Measurements from ENCODE around the gene HTT. TPM values are rescaled to one million over a fixed set of nuclear protein-coding genes. Genes with fewer than 3 reads are reported as not detected.

The HTT gene
- total and polyA plus RNA-seq, 10 of the 15 experiments (the other 5 are each of a cell fraction or from before 2014, with no cell fraction given): 3.3 to 113 (median 43.3) TPM

GRCh38 chr4:3217771-3218170, 143.3 kb downstream of the HTT start:
- Histone ChIP-seq H3K27me3 (replicated peaks in 1 of 2; ENCODE audit: control insufficient read depth in 2 of 2, insufficient read depth in 2 of 2, low read length in 1 of 2) (no peaks in the 10 kb centered on the region), H2AFZ (ENCODE audit: control insufficient read depth, low read depth, low read length) (no peak overlapping the region), H3K4me2 (ENCODE audit: control insufficient read depth, insufficient read depth) (no peak overlapping the region), H3K79me2 (ENCODE audit: control insufficient read depth, insufficient read depth, low read length) (no peaks in the 10 kb centered on the region), H3K9ac (ENCODE audit: control insufficient read depth, insufficient read depth, low read length) (no peak overlapping the region), H3K4me3 (no peak overlapping the region), H3K27ac (ENCODE audit: control insufficient read depth, insufficient read depth) (no peak overlapping the region), H4K20me1 (ENCODE audit: control insufficient read depth, insufficient read depth) (no peaks in the 10 kb centered on the region), H3K4me1 (ENCODE audit: control insufficient read depth, insufficient read depth, low read length) (no peaks in the 10 kb centered on the region), H3K9me3 (replicated peaks; ENCODE audit: control insufficient read depth, insufficient read depth, low read length) (no peaks in the 10 kb centered on the region), H3K36me3 (ENCODE audit: control insufficient read depth in 2 of 2, insufficient read depth in 2 of 2, low read length in 1 of 2) (peaks cover 35 to 63% of the 10 kb centered on the region in 2 experiments)
- ATAC-seq: no peak
- FAIRE-seq: no peak
- no peak for DNase-seq (ENCODE audit: low read depth, low spot score)
- TF ChIP-seq SREBF1 (IDR thresholded peaks at IDR 0.05; ENCODE audit: low read length) (no peak), IKZF1 (conservative IDR thresholded peaks at IDR 0.05) (no peak), ZBTB40 (IDR thresholded peaks at IDR 0.05; ENCODE audit: borderline replicate concordance) (no peak), JUNB (IDR thresholded peaks at IDR 0.05) (no peak), ZNF384 (IDR thresholded peaks at IDR 0.05; ENCODE audit: borderline replicate concordance, low read depth, low read length) (no peak), BCL3 (IDR thresholded peaks at IDR 0.05; ENCODE audit: borderline replicate concordance, insufficient read depth, low read depth, low read length, poor library complexity, severe bottlenecking) (no peak), CEBPB (IDR thresholded peaks at IDR 0.05; ENCODE audit: borderline replicate concordance in 1 of 2, low read depth in 2 of 2, low read length in 2 of 2) (no peak), TCF3 (IDR thresholded peaks at IDR 0.05; ENCODE audit: borderline replicate concordance, insufficient read depth, low read depth, low read length) (no peak), JUND (IDR thresholded peaks at IDR 0.05; ENCODE audit: low read depth, low read length) (no peak), CHD2 (IDR thresholded peaks at IDR 0.05; ENCODE audit: borderline replicate concordance, low read depth, low read length) (no peak)
- in situ Hi-C loops (cut with MboI) (no loop called here), intact Hi-C loops (cut with micrococcal nuclease; ENCODE audit: unreplicated experiment) (no loop called here)
- POLR2A ChIA-PET: no interaction called here
- WGBS (ENCODE audit: insufficient coverage, insufficient replicate concordance, low lambda C conversion rate, missing lambda C conversion rate): 98% methylated on average over 16 of the region's 16 CpGs
- SMC1A ChIA-PET (ENCODE audit: uncharacterized antibody, unreplicated experiment): no interaction called here
- RAD21 ChIA-PET (ENCODE audit: unreplicated experiment): no interaction called here
- CTCF ChIA-PET: no interaction called here
- no TSS peak for BruUV-seq (replicated peaks)

Measured in GM12878 (cell line).